H1 (cell line): ENCODE data around the gene MAP2K7. TPM values are rescaled to one million over a fixed set of nuclear protein-coding genes. Genes with fewer than 3 reads are reported as not detected.

Source experiments
- BRCA1 ChIP-seq: IDR thresholded peaks from 2 replicates; pipeline ENCODE4 v1.6.1; 2012; ENCODE audit warnings: low read depth, low read length, improper control_type of control experiment
- CBX8 ChIP-seq: fragments of 300-800, 300-1000 bp; sonication (generic); IDR thresholded peaks from 2 replicates; pipeline ENCODE4 v1.7.1; 2016; ENCODE audit warnings: low read depth, low read length, borderline replicate concordance
- CEBPB ChIP-seq: IDR thresholded peaks from 2 replicates; pipeline ENCODE4 v1.6.1; 2012; ENCODE audit warnings: low read depth, low read length
- CHD2 ChIP-seq: IDR thresholded peaks from 2 replicates; pipeline ENCODE4 v1.6.1; 2012; ENCODE audit warnings: low read length, improper control_type of control experiment
- E2F6 ChIP-seq: IDR thresholded peaks from 2 replicates; pipeline ENCODE4 v1.6.1; 2012; ENCODE audit warnings: inconsistent platforms
- FOSL1 ChIP-seq: IDR thresholded peaks from 2 replicates; pipeline ENCODE4 v1.6.1; 2011; ENCODE audit warnings: mild to moderate bottlenecking, low read depth, low read length, moderate library complexity; ENCODE audit not compliant: insufficient read depth
- JUN ChIP-seq: IDR thresholded peaks from 2 replicates; pipeline ENCODE4 v1.6.1; 2011; ENCODE audit warnings: low read depth, mild to moderate bottlenecking, improper control_type of control experiment, low read length
- KDM1A ChIP-seq: fragments of 200-600, 300-600 bp; sonication (generic); IDR thresholded peaks from 2 replicates; pipeline ENCODE4 v1.7.1; 2016; ENCODE audit warnings: mild to moderate bottlenecking, low read length, borderline replicate concordance
- KDM4A ChIP-seq: IDR thresholded peaks from one replicate; pipeline ENCODE4 v1.7.1; 2012; ENCODE audit warnings: low read depth, mild to moderate bottlenecking, moderate library complexity, low read length, inconsistent platforms; ENCODE audit not compliant: severe bottlenecking
- KDM5A ChIP-seq: fragments of 200-600 bp; IDR thresholded peaks from 2 replicates; pipeline ENCODE4 v1.7.1; 2012; ENCODE audit warnings: mild to moderate bottlenecking, low read length, inconsistent platforms, mixed read lengths
- POU5F1 ChIP-seq: IDR thresholded peaks from 2 replicates; pipeline ENCODE4 v1.6.1; 2011; ENCODE audit warnings: low read depth, mild to moderate bottlenecking, low read length, moderate library complexity
- RAD21 ChIP-seq, 2 experiments: IDR thresholded peaks in 1 of 2; conservative IDR thresholded peaks in 1 of 2; 2 replicates each; pipeline ENCODE4 v1.6.1; 2011; ENCODE audit warnings: low read depth in 2 of 2, low read length in 2 of 2, improper control_type of control experiment in 1 of 2, inconsistent platforms in 1 of 2, mild to moderate bottlenecking in 1 of 2, moderate library complexity in 1 of 2
- RNF2 ChIP-seq: fragments of 200-900, 300-1000 bp; sonication (generic); IDR thresholded peaks from 2 replicates; pipeline ENCODE4 v1.7.1; 2016; ENCODE audit warnings: borderline replicate concordance, low read depth, mild to moderate bottlenecking, antibody characterized with exemption, low read length; ENCODE audit not compliant: poor library complexity, severe bottlenecking; ENCODE audit errors: missing control alignments
- SP2 ChIP-seq: IDR thresholded peaks from 2 replicates; pipeline ENCODE4 v1.6.1; 2012; ENCODE audit warnings: mild to moderate bottlenecking, low read length, inconsistent platforms
- SRF ChIP-seq: IDR thresholded peaks from 2 replicates; pipeline ENCODE4 v1.6.1; 2011; ENCODE audit warnings: mild to moderate bottlenecking, low read depth, low read length, moderate library complexity
- SUZ12 ChIP-seq: fragments of 200-600 bp; sonication (generic); IDR thresholded peaks from 2 replicates; pipeline ENCODE4 v1.6.1; 2012; ENCODE audit warnings: mild to moderate bottlenecking, inconsistent platforms, low read length, moderate library complexity, mixed read lengths
- TAF1 ChIP-seq: IDR thresholded peaks from 2 replicates; pipeline ENCODE4 v1.6.1; 2011; ENCODE audit warnings: mild to moderate bottlenecking, low read depth, low read length
- USF2 ChIP-seq: IDR thresholded peaks from 2 replicates; pipeline ENCODE4 v1.6.1; 2011; ENCODE audit warnings: low read length, improper control_type of control experiment
- polyA plus RNA-seq, 7 experiments: library from polyadenylated mRNA; depleted of rRNA in 3 of 7; stranded (reverse) in 5 of 7; unstranded in 2 of 7; fragments of >200 nt in 5 of 7; fragments of 200-250 nt in 2 of 7; gene quantifications; 1 replicate in 5 of 7; 2 replicates in 1 of 7; 4 replicates in 1 of 7; pipeline versions ENCODE4 v1.2.1 to v1.2.3, GENCODE V29; 2011 to 2013; ENCODE audit warnings: missing spikeins in 2 of 7, mixed read lengths in 2 of 7
- total RNA-seq: library from RNA; stranded (reverse); fragmentation: NEBNext Ultra II Directional; extraction: Animal tissue kit (Norgen Biotek cat#: 25700); gene quantifications from 2 replicates; pipeline ENCODE4 v1.2.1, GENCODE V29; 2021

Gene MAP2K7
- total and polyA plus RNA-seq, 2 of the 8 experiments (the other 6 are each of a cell fraction or from before 2014, with no cell fraction given), result 8.9 to 38.3 TPM

- TF ChIP-seq CEBPB (no peak), JUN (0 out of 2 replicates have a peak, but pooled peaks have one; percentile 4), CBX8 (no peak), SRF (no peak), KDM4A (peak; percentile 79), SUZ12 (no peak), BRCA1 (no peak), RAD21 (IDR thresholded peaks at IDR 0.05 in 1 of 2, conservative IDR thresholded peaks at IDR 0.05 in 1 of 2; ENCODE audit: low read depth in 2 of 2, low read length in 2 of 2) (peak; percentile 60 to 75), RNF2 (peak; percentile 54), E2F6 (peak; percentile 97), USF2 (no peak), POU5F1 (no peak), KDM5A (no peak), TAF1 (no peak), SP2 (no peak), FOSL1 (no peak), KDM1A (0 out of 2 replicates have a peak, but pooled peaks have one; percentile 29), CHD2 (no peak)
Observed at GRCh38 chr19:7925171-7925851, 21.6 kb downstream of the MAP2K7 start (continued).
